Ovary (tissue), 3 donors: ENCODE results near the gene METAP2.
"Not testable (repeated sequence)": the region's sequence is repeated elsewhere in the genome, so short reads cannot be mapped to it uniquely, and the experiment has no call there.

Experiments used
- EP300 ChIP-seq: sonication (generic); formaldehyde crosslinking; IDR thresholded peaks from one replicate; pipeline ENCODE4 v1.6.1; 2017; ENCODE audit warnings: antibody characterized with exemption
- TF ChIP-seq, protein P1 (sequence below), 3 donors: fragments of 450-650 bp in 2 of 3; fragments of 200-600 bp in 1 of 3; IDR thresholded peaks; one replicate each; pipeline versions ENCODE4 v1.5.1 to v1.8.0; 2016 to 2022; ENCODE audit warnings: antibody characterized with exemption in 3 of 3, mild to moderate bottlenecking in 1 of 3
- donor health status: DM: no; HTN: no; CAD: no.

DNA sequence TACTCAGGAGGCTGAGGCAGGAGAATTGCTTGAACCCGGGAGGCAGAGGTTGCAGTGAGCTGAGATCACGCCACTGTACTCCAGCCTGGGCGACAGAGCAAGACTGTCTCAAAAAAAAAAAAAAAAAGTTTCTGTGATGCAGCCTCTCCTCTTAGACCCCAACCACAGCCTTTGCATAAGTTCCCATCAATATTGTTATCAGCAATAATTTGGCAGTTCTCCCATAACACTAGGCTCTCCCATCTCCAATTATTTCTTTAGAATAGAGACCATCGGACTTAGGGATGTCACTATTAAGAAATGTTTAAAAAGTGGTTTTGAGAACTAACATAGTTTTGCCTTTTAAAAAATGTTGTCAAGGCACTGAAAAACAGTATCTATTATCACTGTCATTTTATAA is 10.2 kb upstream of the METAP2 start:
- TF ChIP-seq, protein P1, sequence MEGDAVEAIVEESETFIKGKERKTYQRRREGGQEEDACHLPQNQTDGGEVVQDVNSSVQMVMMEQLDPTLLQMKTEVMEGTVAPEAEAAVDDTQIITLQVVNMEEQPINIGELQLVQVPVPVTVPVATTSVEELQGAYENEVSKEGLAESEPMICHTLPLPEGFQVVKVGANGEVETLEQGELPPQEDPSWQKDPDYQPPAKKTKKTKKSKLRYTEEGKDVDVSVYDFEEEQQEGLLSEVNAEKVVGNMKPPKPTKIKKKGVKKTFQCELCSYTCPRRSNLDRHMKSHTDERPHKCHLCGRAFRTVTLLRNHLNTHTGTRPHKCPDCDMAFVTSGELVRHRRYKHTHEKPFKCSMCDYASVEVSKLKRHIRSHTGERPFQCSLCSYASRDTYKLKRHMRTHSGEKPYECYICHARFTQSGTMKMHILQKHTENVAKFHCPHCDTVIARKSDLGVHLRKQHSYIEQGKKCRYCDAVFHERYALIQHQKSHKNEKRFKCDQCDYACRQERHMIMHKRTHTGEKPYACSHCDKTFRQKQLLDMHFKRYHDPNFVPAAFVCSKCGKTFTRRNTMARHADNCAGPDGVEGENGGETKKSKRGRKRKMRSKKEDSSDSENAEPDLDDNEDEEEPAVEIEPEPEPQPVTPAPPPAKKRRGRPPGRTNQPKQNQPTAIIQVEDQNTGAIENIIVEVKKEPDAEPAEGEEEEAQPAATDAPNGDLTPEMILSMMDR (IDR thresholded peaks at IDR 0.05), result not testable (repeated sequence)
- not testable (repeated sequence) for TF ChIP-seq EP300
